HTERT RPE-1 (cell line): ENCODE measurements around the gene MOGAT1.
"Not testable (repeated sequence)": the region's sequence is repeated elsewhere in the genome, so short reads cannot be mapped to it uniquely, and the experiment has no call there.

Source experiments
- in situ Hi-C: fragments of 300-500 bp; cut with MboI; formaldehyde crosslinking; loops from 4 replicates; pipeline ENCODE4 v1.14.3; 2020; ENCODE audit warnings: low sequenced_read_pairs

MOGAT1 gene

DNA sequence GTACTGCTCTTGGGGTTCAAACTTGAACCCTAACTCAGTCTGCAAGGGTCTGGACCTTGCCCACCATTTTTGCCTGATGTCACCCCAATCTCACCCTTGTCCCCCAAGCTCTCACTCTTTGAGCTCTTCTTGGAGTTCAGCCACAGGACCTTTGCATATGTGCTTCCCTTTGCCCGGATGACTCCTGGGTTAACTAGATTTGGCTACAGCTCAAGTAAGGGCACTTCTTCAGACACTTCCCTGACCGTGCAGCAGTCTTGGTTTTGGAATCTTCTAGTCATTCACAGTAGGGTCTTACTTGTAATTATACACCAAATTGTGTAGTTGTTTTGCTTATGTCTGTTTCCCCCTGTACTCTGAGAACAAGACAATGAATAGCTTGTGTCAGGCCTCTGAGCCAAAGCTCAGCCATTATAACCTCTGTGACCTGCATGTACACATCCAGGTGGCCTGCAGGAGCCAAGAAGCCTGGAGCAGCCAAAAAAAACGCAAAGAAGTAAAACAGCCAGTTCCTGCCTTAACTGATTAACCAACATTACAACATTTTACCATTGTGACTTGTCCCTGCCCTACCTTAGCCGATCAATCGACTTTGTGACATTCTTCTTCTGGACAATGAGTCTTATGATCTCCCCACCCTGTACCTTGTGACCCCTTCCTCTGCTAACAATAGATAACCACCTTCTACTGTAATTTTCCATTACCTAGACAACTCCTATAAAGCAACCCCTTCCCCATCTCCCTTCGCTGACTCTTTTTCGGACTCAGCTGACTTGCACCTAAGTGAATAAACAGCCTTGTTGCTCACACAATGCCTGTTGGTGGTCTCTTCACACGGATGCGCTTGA is 1.0 kb upstream of the MOGAT1 start:
- in situ Hi-C loops, result no loop called here

DNA sequence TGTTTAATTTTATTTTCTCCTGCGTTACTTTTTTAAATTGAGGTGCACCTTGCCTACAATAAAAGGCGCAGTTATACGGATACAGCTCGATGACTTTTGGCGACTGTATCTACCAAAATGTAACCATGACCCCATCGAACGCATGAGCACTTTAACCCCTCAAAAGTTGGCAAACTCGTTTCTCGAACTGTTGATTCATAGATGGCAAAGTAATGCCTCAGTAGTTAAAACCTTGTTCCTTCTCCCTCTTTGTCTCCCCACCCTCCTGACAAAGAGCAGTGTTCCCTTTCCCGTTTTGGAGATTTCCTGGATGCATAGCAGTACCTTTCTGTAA is 577 bp downstream of the MOGAT1 start:
- in situ Hi-C loops, result no loop called here

DNA sequence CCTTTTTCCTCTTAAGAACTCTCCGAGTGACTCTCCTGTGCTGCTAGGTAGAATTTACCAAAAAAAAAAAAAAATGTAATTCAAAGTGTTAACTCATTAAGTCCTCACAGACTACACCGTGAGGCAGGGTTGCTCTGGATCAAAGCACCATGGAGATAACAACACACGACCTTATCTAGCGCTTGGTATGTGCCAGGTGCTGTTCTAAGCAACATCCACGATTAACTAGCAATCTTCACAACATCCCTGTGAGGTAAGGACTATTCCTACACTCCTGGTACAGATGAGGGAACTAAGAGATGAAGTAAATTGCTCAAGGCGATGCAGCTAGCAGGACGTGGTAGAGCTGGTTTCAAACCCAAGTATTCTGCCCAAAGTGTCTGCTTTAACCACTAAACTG is 1.8 kb downstream of the MOGAT1 start:
- in situ Hi-C loops, result no loop called here

- in situ Hi-C loops, result no loop called here
These were observed 2.4 kb downstream of the MOGAT1 start for GRCh38 chr2:222673883-222674282.

- in situ Hi-C loops, result no loop called here
These were observed 6.5 kb downstream of the MOGAT1 start for GRCh38 chr2:222677981-222678380.

DNA sequence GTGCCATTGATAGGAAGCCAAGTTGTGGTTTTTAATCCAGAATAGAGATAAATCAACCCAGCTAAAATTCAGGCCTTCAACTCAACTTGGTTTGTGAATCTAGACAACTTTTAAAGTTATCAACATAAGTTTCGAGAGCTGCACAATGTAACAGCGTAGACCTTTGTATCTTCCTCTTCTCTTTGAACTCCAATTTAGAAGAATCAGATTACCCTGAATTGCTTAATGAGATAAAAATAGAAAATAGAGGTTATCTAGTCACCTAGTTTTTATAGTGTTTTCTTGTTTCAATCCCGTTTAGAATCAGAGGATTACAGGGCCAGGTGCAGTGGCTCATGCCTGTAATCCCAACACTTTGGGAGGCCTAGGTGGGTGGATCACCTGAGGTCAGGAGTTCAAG is 12.3 kb downstream of the MOGAT1 start:
- in situ Hi-C loops, result no loop called here

- in situ Hi-C loops, result no loop called here
These were observed 14.8 kb downstream of the MOGAT1 start for GRCh38 chr2:222686086-222686750.

- in situ Hi-C loops, result no loop called here
These were observed 17.5 kb downstream of the MOGAT1 start for GRCh38 chr2:222688917-222689316.

- in situ Hi-C loops, result no loop called here
These were observed 17.9 kb downstream of the MOGAT1 start for GRCh38 chr2:222689322-222689721.

DNA sequence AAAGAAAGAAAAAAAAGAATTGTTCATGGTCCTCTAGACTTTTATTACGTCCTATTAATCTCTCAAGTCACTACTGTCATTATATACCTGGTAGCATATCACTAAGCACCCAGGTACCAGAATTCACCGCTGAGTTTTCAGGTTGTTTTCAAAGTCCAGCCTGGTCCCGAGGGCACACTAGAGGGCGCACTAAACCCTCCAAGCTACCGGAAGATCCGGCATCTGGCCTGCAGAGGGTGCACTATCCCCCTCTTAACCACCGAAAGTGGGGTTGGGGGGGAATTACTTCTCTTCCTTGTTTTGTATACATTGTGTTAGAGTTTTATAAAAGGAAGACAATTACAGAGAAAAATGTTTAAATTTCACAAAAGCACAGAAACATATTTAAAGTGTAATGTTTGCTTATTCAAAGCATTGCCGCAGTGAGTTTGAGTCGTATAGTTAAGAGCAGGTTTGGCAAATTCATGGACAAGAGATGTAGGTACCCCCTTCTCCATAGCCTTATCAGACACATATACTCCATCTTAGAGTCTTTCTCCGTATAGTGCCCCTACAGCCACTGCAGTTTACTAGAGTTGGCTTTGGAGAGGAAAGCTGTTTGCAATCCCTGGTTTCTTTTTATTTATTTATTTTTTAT is 19.2 kb downstream of the MOGAT1 start:
- in situ Hi-C loops, result no loop called here

DNA sequence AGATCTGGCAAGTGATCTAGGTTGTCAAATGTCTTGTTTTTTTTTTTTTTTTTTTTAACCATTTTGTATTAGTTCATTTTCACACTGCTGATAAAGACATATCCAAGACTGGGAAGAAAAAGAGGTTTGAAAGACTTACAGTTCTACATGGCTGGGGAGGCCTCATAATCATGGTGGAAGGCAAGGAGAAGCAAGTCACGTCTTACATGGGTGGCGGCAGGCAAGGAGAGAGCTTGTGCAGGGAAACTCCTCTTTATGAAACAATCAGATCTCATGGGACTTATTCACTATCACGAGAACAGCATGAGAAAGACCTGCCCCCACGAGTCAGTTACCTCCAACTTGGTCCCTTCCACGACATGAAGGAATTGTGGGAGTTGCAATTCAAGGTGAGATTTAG is 22.0 kb downstream of the MOGAT1 start:
- in situ Hi-C loops, result not testable (repeated sequence)

GRCh38 chr2:222693837-222694236 is 22.4 kb downstream of the MOGAT1 start:
- in situ Hi-C loops, result no loop called here

GRCh38 chr2:222698276-222698675 is 26.8 kb downstream of the MOGAT1 start:
- in situ Hi-C loops, result no loop called here

GRCh38 chr2:222701233-222701632 is 29.8 kb downstream of the MOGAT1 start:
- in situ Hi-C loops, result no loop called here

DNA sequence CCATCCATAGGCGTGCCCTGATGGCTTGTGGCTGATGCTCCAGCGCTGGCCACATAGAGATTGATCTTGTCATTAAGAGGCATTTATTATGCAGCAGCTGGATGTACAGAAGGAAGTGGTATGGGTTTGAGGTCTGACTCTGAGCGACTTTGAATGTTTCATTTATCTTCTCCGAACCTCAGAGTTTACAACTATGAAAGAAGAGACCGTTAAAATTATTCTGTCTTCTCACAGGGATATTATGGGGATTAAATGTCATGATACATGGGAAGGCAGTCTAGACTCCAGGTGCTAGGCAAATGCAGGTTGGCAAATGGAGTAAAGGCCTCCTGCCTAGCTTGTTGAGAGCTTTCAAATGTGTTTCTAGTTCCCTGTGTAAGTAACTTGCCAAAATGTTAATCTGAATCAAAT is 30.3 kb downstream of the MOGAT1 start:
- in situ Hi-C loops, result no loop called here

- in situ Hi-C loops, result no loop called here
These were observed 31.6 kb downstream of the MOGAT1 start for GRCh38 chr2:222703091-222703490.

GRCh38 chr2:222703886-222704285 is 32.4 kb downstream of the MOGAT1 start:
- in situ Hi-C loops, result no loop called here

DNA sequence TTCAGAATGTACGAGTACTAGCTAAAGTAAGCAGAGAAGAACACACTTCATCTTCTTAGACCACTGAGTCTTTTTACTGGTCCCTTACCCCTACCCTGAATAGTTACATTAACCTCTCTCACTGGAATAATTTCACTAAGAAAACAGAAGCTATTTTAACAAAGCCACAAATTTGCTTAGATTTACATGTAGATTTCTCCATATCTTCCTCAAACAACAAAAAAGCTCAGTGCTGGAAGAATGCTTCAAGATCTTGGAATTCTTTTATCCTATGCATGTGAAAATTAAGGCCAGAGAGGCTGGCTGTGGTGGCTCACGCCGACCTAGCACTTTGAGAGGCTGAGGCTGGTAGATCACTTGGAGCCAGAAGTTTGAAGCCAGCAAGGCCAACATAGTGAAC is 35.2 kb downstream of the MOGAT1 start:
- in situ Hi-C loops, result no loop called here

DNA sequence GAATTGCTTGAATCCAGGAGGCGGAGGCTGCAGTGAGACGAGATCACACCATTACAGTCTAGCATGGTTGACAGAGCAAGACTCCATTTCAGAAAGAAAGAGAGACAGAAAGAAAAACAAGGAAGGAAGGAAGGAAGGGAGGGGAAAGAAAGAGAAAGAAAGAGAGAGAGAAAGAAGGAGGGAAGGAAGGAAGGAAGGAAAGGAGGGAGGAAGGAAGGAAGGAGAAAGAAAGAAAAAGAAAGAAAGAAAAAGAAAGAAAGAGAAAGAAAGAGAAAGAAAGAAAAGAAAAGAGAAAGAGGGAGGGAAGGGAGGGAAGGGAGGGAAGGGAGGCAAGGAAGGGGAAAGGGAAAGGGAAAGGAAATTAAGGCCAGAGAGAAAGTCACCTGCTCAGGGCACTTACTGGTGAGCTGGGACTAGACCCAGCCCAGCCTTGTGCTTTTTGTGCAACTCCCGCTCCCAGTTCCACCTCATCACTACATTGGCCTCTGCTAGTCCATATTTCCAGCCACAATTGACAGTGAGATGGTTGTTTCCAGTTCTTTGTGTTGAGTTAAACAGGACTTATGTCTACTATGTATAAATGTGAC is 35.7 kb downstream of the MOGAT1 start:
- in situ Hi-C loops, result no loop called here

DNA sequence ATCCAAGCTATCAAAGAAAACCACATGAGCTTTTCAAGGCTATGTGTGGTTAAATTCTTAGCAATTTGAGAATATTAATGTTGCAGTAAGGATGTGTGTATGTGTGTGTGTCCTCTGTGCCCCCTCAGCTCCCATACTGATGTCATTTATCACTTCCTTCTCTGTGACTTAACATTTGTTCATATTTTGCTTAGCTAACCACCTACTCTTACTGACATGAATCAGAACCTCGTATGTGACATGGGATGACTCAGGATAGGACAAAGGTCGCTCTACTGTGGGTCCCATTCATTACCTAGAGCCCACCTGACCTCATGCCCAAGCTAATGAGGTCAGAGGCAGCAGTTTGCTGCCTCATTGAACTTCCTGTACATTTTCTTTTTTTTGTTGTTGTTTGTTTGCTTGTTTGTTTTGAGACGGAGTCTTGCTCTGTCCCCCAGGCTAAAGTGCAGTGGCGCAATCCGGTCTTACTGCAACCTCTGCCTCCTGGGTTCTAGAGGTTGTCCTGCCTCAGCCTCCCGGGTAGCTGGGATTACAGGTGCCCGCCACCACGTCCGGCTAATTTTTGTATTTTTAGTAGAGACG is 36.3 kb downstream of the MOGAT1 start:
- in situ Hi-C loops, result no loop called here

- in situ Hi-C loops, result no loop called here
These were observed 36.8 kb downstream of the MOGAT1 start for GRCh38 chr2:222708274-222708710.
